Retina (tissue), 1 donor: ENCODE data around the gene ZNF786.
"Not testable (repeated sequence)": the region's sequence is repeated elsewhere in the genome, so short reads cannot be mapped to it uniquely, and the experiment has no call there.

ENCODE experiments used
- DNase-seq: peaks from one replicate; pipeline ENCODE4 v3.0.0-alpha.2; 2016

The ZNF786 gene

GRCh38 chr7:149090397-149091195 lies at the start of gene ZNF786:
TSS of gene ZNF786 (minus strand) at chr7:149090718. CDS start at chr7:149090640, 78 bp downstream.
- peak; percentile 97 for DNase-seq

- no peak for DNase-seq
Observed at GRCh38 chr7:149136118-149136517, 45.6 kb upstream of the ZNF786 start.

GRCh38 chr7:149133028-149133710 lies 42.7 kb upstream of the ZNF786 start:
- no peak for DNase-seq

- no peak for DNase-seq
Observed at GRCh38 chr7:149130572-149131198, 40.2 kb upstream of the ZNF786 start.

GRCh38 chr7:149126662-149127266 lies 36.2 kb upstream of the ZNF786 start:
- peak; percentile 90 for DNase-seq

- peak; percentile 98 for DNase-seq
Observed at GRCh38 chr7:149125863-149126661, 35.5 kb upstream of the ZNF786 start, which contains the start of gene ZNF425. TSS of gene ZNF425 (minus strand) at chr7:149126324. CDS start at chr7:149126213, 111 bp downstream.

GRCh38 chr7:149125189-149125862 lies 34.8 kb upstream of the ZNF786 start:
- DNase-seq: peak; percentile 6

GRCh38 chr7:149109969-149110368 lies 19.5 kb upstream of the ZNF786 start:
- no peak for DNase-seq

- DNase-seq: no peak
Observed at GRCh38 chr7:149104749-149105148, 14.2 kb upstream of the ZNF786 start.

GRCh38 chr7:149104214-149104613 lies 13.7 kb upstream of the ZNF786 start:
- DNase-seq: no peak

GRCh38 chr7:149103424-149103823 lies 12.9 kb upstream of the ZNF786 start:
- DNase-seq: no peak

- DNase-seq: no peak
Observed at GRCh38 chr7:149102666-149103065, 12.1 kb upstream of the ZNF786 start.

GRCh38 chr7:149100821-149101220 lies 10.3 kb upstream of the ZNF786 start:
- no peak for DNase-seq

- DNase-seq: no peak
Observed at GRCh38 chr7:149099058-149099457, 8.5 kb upstream of the ZNF786 start.

GRCh38 chr7:149097088-149097487 lies 6.6 kb upstream of the ZNF786 start:
- no peak for DNase-seq

- DNase-seq: no peak
Observed at GRCh38 chr7:149093228-149093627, 2.7 kb upstream of the ZNF786 start.

- DNase-seq: not testable (repeated sequence)
Observed at GRCh38 chr7:149092244-149092643, 1.7 kb upstream of the ZNF786 start.

GRCh38 chr7:149087376-149087775 lies 3.1 kb downstream of the ZNF786 start:
- no peak for DNase-seq

GRCh38 chr7:149085866-149086265 lies 4.7 kb downstream of the ZNF786 start:
- DNase-seq: no peak

- no peak for DNase-seq
Observed at GRCh38 chr7:149084407-149084806, 6.1 kb downstream of the ZNF786 start.

GRCh38 chr7:149081914-149082313 lies 8.6 kb downstream of the ZNF786 start:
- no peak for DNase-seq

- no peak for DNase-seq
Observed at GRCh38 chr7:149077594-149077993, 12.9 kb downstream of the ZNF786 start.
